ENCODE results near the gene SLCO1B1.
"Not testable (repeated sequence)": the region's sequence is repeated elsewhere in the genome, so short reads cannot be mapped to it uniquely, and the experiment has no call there.

- not testable (repeated sequence) for TF ChIP-seq CTCF (IDR thresholded peaks at IDR 0.05); TAF1 (IDR thresholded peaks at IDR 0.05; ENCODE audit: borderline replicate concordance, low read depth, low read length); REST (IDR thresholded peaks at IDR 0.05; ENCODE audit: low read depth, low read length); MAX (IDR thresholded peaks at IDR 0.05; ENCODE audit: low read depth); POLR2AphosphoS5 (IDR thresholded peaks at IDR 0.05; ENCODE audit: low read depth, low read length)
These were observed 83.4 kb downstream of the SLCO1B1 start for GRCh38 chr12:21214433-21214832.

All from SK-N-SH (cell line).